Ovary (tissue), 3 donors: ENCODE results near the gene DTWD2.

Experiments used
- EP300 ChIP-seq: sonication (generic); formaldehyde crosslinking; IDR thresholded peaks from one replicate; pipeline ENCODE4 v1.6.1; 2017; ENCODE audit warnings: antibody characterized with exemption
- POLR2A ChIP-seq: fragments of 450-650 bp; IDR thresholded peaks from one replicate; pipeline ENCODE4 v1.6.1; 2017; ENCODE audit warnings: antibody characterized with exemption, mild to moderate bottlenecking, moderate library complexity
- TF ChIP-seq, protein P1 (sequence below), 3 donors: fragments of 450-650 bp in 2 of 3; fragments of 200-600 bp in 1 of 3; IDR thresholded peaks; one replicate each; pipeline versions ENCODE4 v1.5.1 to v1.8.0; 2016 to 2022; ENCODE audit warnings: antibody characterized with exemption in 3 of 3, mild to moderate bottlenecking in 1 of 3
- donor health status: DM: no; HTN: no; CAD: no.

DNA sequence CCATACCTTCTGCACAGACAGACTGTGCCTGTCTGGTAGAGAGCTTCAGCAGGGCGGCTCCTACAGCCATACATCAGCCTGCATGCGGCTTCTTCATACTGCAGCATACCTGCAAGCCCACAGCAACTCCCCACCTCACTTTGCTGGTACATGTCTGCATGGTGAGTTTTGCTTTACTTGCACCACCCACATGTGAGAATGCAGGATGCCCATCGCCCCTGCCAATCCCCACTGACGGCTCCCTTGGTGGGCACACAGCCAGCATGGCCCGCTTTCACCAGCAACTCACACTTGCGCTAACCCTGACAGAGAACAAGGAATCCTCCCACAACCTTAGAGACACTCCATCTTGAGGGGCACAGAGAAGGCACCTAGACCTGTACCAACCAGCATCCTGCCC, 114.9 kb downstream of the DTWD2 start:
- TF ChIP-seq, protein P1, sequence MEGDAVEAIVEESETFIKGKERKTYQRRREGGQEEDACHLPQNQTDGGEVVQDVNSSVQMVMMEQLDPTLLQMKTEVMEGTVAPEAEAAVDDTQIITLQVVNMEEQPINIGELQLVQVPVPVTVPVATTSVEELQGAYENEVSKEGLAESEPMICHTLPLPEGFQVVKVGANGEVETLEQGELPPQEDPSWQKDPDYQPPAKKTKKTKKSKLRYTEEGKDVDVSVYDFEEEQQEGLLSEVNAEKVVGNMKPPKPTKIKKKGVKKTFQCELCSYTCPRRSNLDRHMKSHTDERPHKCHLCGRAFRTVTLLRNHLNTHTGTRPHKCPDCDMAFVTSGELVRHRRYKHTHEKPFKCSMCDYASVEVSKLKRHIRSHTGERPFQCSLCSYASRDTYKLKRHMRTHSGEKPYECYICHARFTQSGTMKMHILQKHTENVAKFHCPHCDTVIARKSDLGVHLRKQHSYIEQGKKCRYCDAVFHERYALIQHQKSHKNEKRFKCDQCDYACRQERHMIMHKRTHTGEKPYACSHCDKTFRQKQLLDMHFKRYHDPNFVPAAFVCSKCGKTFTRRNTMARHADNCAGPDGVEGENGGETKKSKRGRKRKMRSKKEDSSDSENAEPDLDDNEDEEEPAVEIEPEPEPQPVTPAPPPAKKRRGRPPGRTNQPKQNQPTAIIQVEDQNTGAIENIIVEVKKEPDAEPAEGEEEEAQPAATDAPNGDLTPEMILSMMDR (IDR thresholded peaks at IDR 0.05) = no peak
- no peak for TF ChIP-seq EP300
- TF ChIP-seq POLR2A = no peak
